Measurements from ENCODE around the gene IER2.

Gene IER2

DNA sequence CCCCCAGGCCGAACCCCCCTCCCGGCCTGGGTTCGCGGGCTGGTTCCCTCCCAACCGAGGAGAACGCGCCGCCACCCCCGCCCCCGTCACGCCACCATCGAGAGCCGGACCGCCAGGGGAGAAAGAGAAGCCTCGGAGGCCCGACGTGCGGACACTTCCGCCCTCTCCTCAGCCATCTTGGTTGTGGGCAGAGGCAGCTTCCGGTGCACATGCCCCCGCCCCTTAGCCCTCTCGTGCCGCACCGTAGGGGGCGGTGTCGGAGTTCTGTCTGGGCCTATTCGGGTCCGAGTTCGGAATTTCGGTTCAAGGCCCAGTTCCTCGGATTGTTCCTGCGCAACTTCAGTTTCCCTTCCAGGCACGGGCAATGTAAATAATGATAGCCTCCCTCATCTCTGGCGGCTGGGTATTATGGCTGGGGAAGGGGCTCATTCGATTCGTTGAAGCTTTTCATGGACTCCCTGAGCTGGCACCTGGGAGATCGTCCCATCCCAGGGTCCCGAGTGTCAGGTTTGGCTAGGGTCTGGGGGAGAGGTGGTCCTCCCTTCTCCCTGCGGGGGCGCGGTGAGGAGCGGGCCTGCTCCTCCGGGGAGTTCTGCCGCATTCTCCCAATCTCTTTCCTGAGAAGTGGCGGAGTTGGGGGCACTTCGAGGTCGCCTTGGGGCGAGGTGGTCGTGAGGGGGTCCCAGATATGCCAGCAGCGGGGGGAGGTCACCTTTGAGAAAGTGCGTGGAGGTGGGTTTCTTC, at the start of gene IER2, which contains the start of gene STX10:
IER2 (plus strand) TSS at position 225 of the 744 bp plus-strand sequence. CDS start 2,776 bp downstream, outside the sequence.
STX10 (minus strand) TSS at position 189 of the 744 bp plus-strand sequence. CDS start 202 bp downstream, outside the sequence.
- peak; percentile 93 to 94 for DNase-seq

DNA sequence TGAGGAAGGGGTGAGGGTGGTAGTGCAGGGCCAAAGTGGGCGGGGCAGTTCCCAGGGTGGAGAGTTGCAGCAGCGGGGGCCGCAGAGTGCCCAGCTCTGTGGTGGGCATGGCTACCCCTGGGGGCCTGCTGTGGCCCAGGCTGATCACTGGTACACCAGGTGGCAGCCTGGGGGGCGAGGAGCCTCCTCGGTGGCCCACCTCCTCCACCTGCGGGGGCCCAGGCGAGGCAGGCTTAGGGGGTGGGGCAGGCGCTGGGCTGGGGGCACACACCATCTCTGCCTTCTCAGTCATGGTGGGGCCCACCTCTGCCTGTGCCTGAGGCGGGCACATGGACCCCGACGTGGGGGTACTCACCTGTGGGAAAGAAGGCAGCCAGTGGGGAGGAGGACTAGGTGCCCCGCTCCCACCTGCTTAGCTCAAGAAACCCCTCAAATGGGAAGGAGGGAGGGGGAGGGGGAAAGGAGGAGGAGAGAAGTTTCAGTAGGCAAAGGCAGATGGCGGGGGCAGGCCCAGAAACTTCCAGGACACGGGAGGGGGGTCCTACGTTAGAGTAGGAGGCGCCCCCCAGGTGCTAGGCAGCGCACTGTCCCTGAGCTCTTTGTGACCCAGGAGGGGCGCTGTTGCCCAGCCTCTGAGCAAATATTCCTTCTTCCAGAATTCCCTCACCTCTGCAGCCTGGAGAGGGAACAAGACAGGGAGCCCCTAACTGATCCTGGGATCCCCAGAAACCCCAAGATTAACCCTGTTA, 49.2 kb upstream of the IER2 start:
- DNase-seq, result no peak

GRCh38 chr19:13101590-13102415, 48.4 kb upstream of the IER2 start:
- DNase-seq, result no peak

- DNase-seq, result no peak
These were observed 47.9 kb upstream of the IER2 start for GRCh38 chr19:13102416-13102665.

DNA sequence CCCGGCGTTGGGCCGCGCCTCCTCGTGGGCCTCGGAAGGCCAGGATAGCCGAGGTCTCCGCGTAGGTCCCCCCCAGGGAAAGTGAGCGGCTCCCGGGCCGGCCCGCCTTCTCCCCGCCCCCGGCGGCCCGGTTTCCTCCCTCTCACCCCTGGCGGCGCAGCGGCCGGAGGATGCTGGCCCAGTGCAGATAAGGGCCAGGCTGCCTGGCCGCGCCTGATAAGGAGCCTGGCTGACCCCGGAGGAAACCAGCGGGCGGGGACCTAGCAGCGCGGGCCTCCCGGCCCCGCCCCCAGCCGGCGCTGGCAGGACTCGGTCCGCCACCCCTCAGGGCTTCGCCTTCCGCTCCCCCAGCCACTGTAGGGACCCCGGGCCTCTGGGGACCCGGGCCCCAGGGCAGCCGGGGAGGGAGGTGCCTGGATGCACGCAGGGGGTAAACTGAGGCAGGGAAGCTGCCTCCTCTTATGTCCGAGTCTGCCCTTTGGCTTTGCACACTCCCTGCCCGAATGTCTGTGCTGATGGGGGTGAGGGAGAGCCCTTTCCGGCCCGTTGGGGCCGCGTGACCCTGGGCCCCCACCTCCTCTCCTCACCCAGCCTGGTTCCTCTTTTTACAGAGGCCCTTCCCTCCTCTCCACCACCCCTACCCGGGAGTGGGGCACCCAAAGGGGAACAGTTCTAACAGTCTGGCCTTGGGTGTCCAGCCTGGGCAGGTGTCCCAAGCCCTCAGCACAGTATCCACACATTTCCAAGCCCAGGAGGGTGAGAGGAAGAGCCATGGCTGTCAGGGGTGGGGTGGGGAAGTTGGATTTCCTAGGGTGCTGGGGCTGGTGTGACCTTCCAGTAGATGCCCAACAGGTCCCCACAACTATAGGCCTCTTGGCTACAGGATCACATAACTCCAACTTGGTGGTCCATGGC, 47.3 kb upstream of the IER2 start, which contains the start of gene LYL1:
LYL1 (minus strand) TSS at position 193 of the 915 bp plus-strand sequence. CDS start 1,687 bp downstream, outside the sequence.
- peak in 1 of 2 donors; percentile 64 for DNase-seq

DNA sequence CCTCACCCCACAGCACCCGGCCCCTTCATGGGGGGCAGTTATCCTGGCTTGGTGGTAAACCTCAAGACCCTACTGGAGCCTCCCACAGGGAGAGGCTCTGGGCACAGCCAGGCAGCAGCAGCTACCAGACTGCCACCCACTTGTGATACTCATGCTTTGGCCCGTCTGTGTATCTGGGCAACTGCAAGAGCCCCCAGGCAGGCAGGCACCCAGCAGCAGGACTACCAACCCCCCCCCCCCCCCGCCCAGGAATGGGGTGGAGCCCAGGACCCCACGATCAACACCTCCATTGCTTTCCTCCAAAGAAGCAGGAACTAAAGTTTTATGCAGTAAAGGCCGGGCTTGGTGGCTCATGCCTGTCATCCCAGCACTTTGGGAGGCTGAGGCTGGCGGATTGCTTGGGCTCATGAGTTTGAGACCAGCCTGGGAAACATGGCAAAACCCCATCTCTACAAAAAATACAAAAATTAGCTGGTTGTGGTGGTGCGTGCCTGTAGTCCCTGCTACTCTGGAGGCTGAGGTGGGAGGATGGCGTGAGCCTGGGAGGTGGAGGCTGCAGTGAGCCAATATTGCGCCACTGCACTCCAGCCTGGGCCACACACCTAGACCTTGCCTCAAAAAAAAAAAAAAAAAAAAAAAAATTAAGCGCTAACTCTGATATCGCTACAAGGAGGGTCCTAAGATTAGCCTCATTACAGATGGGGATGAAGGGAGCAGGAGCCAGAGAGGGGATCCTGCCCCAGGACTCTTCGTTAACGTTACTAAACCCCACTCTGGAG, 46.4 kb upstream of the IER2 start:
- no peak for DNase-seq

DNA sequence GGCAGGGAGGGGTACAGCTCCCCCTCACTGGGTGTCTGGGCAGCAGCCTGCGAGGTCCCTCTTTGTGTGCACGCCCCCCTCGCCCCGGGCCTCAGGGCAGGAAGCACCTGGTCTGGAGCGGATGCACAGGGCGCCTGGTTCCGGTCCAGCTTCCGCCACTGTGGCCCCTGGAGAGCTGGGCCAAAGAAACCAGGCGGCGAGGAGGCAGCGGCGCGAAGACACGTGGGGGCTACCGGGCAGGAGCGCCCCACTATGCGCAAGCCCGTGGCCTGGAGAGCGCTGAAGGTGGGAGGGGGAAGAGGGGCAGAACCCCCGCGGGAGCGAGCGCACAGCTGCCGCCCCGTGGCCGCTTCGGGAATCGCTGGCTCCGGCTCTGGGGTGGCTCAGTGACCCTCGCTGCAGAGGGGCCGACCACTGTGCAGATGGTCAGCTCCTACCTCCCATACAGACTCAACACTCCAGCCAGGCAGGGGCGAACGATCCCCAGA, 45.8 kb upstream of the IER2 start:
- peak; percentile 74 to 80 for DNase-seq

- DNase-seq, result no peak
These were observed 45.1 kb upstream of the IER2 start for GRCh38 chr19:13104848-13105711.

GRCh38 chr19:13109361-13110098, 40.7 kb upstream of the IER2 start:
- DNase-seq, result no peak

DNA sequence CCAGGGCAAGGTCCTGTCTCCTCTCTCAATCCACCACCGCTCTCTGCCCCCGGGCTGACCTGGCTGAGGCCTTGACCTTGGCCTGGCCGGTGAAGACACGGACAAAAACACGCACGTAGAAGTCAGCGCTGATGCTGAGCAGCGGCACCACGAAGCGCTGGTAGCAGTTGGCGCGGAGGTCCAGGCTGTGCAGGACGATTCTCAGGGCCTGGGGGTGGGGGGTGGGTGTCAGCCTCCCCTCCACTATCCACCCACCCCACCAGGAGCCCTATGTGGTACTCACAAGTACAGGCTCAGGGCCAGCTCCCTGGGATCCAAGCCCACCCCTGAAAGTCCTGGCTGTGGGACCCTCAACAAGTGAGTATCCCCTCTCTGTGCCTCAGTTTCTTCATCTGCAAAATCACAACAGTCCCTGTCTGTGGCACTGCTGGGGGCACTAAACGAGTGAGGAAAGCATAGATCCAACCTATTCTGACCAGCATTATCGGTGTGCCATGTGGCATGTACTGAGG, 40.1 kb upstream of the IER2 start:
- DNase-seq, result no peak

DNA sequence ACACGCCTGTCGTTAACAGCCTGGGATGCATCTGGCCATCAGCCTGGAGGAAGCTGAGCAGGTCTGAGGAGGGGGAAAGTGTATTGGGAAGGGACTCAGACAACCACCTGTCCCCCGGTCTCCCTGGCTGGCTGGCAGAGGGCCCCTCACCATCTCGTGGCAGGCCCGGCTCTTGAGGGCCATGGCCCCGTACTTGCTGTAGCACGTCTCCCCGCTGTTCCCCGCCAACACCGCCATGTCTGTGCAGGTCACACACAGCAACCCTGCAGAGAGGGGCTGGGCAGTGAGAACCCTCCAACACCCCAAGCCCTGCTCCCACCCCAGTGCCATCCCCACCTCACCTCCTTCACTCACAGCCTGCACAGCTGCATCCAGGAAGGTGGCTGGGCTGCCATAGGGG, 37.7 kb upstream of the IER2 start:
- no peak for DNase-seq

DNA sequence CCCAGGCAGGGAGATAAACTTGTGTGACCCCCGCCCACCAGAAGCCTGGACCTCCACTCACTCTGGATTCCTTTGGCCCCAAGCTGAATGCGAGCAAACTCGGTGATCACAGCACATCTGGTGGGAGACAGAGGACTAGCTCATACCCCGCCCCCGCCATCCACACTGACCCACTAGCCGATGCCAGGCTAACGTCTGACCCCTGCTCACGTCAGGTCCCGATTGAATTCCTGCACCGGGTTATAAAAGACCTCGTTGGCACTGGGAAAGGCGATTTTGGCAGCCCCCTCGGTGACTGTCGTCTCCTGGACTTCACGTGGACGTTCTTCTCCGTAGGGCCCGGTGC, 34.3 kb upstream of the IER2 start:
- DNase-seq, result no peak

DNA sequence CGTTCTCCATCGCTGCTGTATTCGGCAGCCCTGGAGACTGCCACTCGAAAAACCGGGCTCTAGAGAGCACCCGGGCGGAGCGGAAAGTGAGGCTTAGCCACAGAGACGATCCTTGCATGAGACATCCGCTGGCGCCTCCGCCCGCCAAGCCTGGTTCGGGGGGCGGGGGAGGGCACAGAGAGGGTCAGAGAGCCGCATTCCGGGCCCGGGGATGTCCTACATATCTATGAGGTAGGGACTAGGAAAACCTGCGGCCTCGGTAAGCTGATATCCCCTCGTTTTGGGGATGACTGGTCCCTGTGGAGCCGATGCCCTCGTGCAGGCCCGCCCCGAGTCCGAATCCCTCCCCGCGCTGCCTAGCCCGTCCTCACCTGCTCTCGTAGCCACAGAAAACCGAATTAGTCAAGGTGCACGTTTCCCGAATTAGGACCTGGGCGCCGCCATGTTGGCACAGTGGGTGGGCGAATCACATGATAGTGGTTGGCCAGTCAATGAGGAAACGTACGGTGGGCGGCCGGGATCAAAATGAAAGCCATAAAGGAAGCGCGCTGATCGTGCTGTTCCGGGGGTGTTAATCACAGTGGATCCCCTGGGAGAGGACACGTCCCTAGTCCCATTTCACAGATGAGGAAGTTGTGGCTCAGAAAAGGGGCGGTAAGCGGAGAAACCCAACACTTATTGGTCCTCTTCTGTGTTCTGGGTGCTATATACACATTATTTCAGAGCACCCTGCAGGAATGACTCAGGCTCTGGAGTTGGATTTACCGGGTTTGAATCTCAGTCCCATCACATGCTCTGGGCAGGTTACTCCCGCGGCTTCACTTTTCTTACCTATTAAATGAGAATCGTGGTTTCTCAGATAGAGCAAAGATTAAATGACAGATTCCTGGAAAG, 33.7 kb upstream of the IER2 start, which contains the start of gene TRMT1:
TRMT1 (minus strand) TSS at position 459 of the 894 bp plus-strand sequence; CDS start at position 118, 341 bp downstream.
- peak; percentile 94 to 95 for DNase-seq

GRCh38 chr19:13117176-13117771, 32.9 kb upstream of the IER2 start:
- DNase-seq, result no peak

DNA sequence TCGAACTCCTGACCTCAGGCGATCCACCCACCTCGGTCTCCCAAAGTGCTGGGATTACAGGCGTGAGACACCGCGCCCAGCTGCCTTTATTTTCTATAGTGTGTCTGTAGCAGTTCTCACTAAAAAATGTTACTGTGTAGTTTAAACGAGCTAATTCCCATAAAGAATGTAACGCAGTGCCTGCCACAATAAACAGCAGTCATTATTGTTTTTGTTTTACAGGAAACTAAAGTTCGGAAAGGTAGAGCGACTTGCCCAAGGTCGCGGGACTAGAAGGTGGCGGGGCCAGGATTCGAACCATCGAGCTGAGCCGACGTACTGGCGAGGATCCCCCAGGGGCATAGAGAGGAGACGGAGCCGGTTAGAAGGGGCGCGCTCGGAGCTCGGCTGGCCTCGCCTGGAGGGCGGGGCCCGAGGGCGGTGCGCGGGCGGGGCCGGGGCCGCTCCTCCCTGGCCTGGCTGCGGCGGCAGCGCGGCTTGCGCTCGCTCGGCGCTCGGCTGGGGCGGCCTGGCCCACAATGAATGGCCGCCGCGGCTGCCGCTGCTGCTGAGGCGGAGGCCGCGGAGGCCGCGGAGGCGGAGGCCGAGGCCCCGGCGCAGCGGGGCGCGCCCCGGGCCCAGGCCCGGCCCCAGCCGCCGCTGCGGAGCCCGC, 32.3 kb upstream of the IER2 start, which contains the start of gene NACC1:
NACC1 (plus strand) TSS at position 493 of the 652 bp plus-strand sequence. CDS start 16,944 bp downstream, outside the sequence.
- DNase-seq, result peak; percentile 91

DNA sequence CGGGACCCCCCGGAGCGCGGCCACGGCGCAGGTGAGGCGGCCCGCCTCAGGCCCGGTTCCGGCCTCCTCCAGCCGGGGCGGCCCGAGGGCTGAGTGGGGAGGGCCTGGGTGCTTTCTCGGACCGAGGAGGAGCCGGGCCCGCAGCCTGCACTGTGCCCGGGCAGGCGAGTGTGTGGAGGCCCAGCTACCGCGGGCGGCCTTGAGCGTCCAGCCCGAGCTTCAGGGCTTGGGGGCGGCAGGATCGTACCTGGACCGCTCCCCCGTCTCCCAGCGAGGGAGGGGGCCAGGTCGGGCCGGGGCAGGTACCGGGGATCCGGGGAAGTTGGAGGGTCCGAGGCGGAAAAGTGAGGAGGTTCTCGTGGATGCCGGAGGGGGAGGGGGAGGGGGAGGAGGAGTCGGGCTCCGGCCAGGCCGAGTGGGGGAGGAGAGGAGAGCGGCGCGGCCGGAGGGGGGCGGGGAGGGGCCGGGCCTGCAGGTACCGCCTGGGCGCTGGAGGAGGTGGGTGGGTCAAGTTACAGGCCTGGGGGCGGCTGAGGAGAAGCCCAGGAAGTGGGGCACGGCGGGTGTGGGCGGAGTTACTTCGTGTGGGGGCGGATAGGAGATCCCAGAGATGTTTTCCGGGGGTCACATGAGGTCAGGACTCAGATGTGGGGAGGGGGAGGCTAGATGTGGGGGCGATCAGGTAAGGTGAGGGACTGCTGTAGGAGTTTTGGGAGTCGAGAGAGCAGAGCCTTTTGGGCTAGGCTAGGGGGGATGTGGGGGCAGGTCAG, 31.6 kb upstream of the IER2 start:
- DNase-seq, result peak in 1 of 2 donors; percentile 65

All from stimulated activated CD4-positive, alpha-beta T cell treated with anti-CD3 and anti-CD28 coated beads, Interleukin-2, amount 100 ng/mL, for 24 hours (primary cell).